ENCODE results near the gene ITGA2B.
"Not testable (repeated sequence)": the region's sequence is repeated elsewhere in the genome, so short reads cannot be mapped to it uniquely, and the experiment has no call there.

Gene ITGA2B

GRCh38 chr17:44351961-44352827, 37.3 kb downstream of the ITGA2B start:
- DNase-seq: no peak

- no peak for DNase-seq
These were observed 38.0 kb downstream of the ITGA2B start for GRCh38 chr17:44351464-44351863.

GRCh38 chr17:44350733-44351226, 38.7 kb downstream of the ITGA2B start:
- DNase-seq: peak; percentile 74

- no peak for DNase-seq
These were observed 39.8 kb downstream of the ITGA2B start for GRCh38 chr17:44349553-44350070.

- no peak for DNase-seq
These were observed 40.5 kb downstream of the ITGA2B start for GRCh38 chr17:44348988-44349364.

- no peak for DNase-seq
These were observed 41.0 kb downstream of the ITGA2B start for GRCh38 chr17:44348234-44348987.

- DNase-seq: not testable (repeated sequence)
These were observed 42.0 kb downstream of the ITGA2B start for GRCh38 chr17:44347206-44348055.

GRCh38 chr17:44346064-44346844, 43.2 kb downstream of the ITGA2B start:
- no peak for DNase-seq

GRCh38 chr17:44345454-44346026, 43.9 kb downstream of the ITGA2B start:
- DNase-seq: peak; percentile 59

GRCh38 chr17:44344939-44345453, 44.5 kb downstream of the ITGA2B start, which contains the start of gene GRN:
Gene GRN, plus strand, starts transcription at chr17:44345302. Its CDS starts 3,863 bp downstream, at chr17:44349165.
- peak; percentile 89 for DNase-seq

GRCh38 chr17:44343510-44344209, 45.8 kb downstream of the ITGA2B start:
- DNase-seq: no peak

GRCh38 chr17:44340553-44340952, 48.9 kb downstream of the ITGA2B start:
- not testable (repeated sequence) for DNase-seq

- DNase-seq: no peak
These were observed 50.7 kb downstream of the ITGA2B start for GRCh38 chr17:44338702-44339101.

- no peak for DNase-seq
These were observed 53.5 kb downstream of the ITGA2B start for GRCh38 chr17:44335968-44336367.

- no peak for DNase-seq
These were observed 53.9 kb downstream of the ITGA2B start for GRCh38 chr17:44335564-44335963.

- no peak for DNase-seq
These were observed 54.7 kb downstream of the ITGA2B start for GRCh38 chr17:44334727-44335126.

- no peak for DNase-seq
These were observed 55.1 kb downstream of the ITGA2B start for GRCh38 chr17:44334315-44334714.

GRCh38 chr17:44333371-44333770, 56.1 kb downstream of the ITGA2B start:
- no peak for DNase-seq

GRCh38 chr17:44331249-44331760, 58.1 kb downstream of the ITGA2B start:
- DNase-seq: peak; percentile 79

GRCh38 chr17:44330263-44330662, 59.2 kb downstream of the ITGA2B start:
- DNase-seq: not testable (repeated sequence)
